Breast epithelium (tissue), 4 donors: ENCODE data around the gene ATP6V1F. TPM values are rescaled to one million over a fixed set of nuclear protein-coding genes. Genes with fewer than 3 reads are reported as not detected.

ENCODE experiments used
- DNase-seq, 2 donors: peaks; one replicate each; pipeline ENCODE4 v3.0.0-alpha.2; 2019; ENCODE audit warnings: low spot score in 2 of 2
- H3K27ac ChIP-seq, 2 donors: fragments of 200-600 bp; sonication (generic) in 1 of 2; one replicate each; pipeline ENCODE4 v1.5.1; 2016 to 2019; ENCODE audit warnings: mild to moderate bottlenecking in 1 of 2
- H3K27me3 ChIP-seq, 2 donors: fragments of 200-600 bp; sonication (generic) in 1 of 2; one replicate each; pipeline versions ENCODE4 v1.5.1 to v1.6.0; 2017 to 2019; ENCODE audit warnings: control low read depth in 1 of 2, mild to moderate bottlenecking in 1 of 2
- H3K36me3 ChIP-seq: fragments of 200-600 bp; one replicate; pipeline ENCODE4 v1.5.1; 2019
- H3K4me1 ChIP-seq, 2 donors: fragments of 200-600 bp; sonication (generic); one replicate each; pipeline ENCODE4 v1.5.1; 2016 to 2019; ENCODE audit warnings: control low read depth in 1 of 2
- H3K4me3 ChIP-seq, 3 donors: fragments of 200-600 bp; sonication (generic); 1 replicate in 2 of 3; 2 replicates in 1 of 3; pipeline ENCODE4 v1.5.1; 2016 to 2019; ENCODE audit warnings: mild to moderate bottlenecking in 3 of 3, moderate library complexity in 2 of 3
- H3K9me3 ChIP-seq, 2 donors: fragments of 200-600 bp; sonication (generic) in 1 of 2; one replicate each; pipeline ENCODE4 v1.5.1; 2016 to 2019; ENCODE audit warnings: control low read depth in 1 of 2
- CTCF ChIP-seq, 3 donors: fragments of 450-650 bp; IDR thresholded peaks; one replicate each; pipeline ENCODE4 v1.5.1; 2016 to 2017; ENCODE audit warnings: antibody characterized with exemption in 3 of 3, mild to moderate bottlenecking in 3 of 3, moderate library complexity in 3 of 3
- POLR2A ChIP-seq: fragments of 450-650 bp; IDR thresholded peaks from one replicate; pipeline ENCODE4 v1.6.1; 2016; ENCODE audit warnings: antibody characterized with exemption, mild to moderate bottlenecking, moderate library complexity
- POLR2AphosphoS5 ChIP-seq, 3 donors: sonication (generic); formaldehyde crosslinking; IDR thresholded peaks; one replicate each; pipeline ENCODE4 v1.6.1; 2017; ENCODE audit warnings: antibody characterized with exemption in 3 of 3
- intact Hi-C: fragments of 100-400 bp; cut with DNase I; formaldehyde crosslinking; loops from one replicate; pipeline ENCODE4 v1.15.1; 2023; ENCODE audit warnings: low total_unique reads
- total RNA-seq, 3 donors: library from RNA; depleted of rRNA; stranded (reverse); fragments of >200 nt; gene quantifications; one replicate each; pipeline ENCODE4 v1.1.0, GENCODE V29; 2016

ATP6V1F gene
- total RNA-seq, 3 donors from 2014 or later: 117 to 174 (median 127) TPM

GRCh38 chr7:128876586-128876977, 13.9 kb downstream of the ATP6V1F start:
- Histone ChIP-seq H3K36me3 (no peaks in the 10 kb centered on the region), H3K27me3 (no peaks in the 10 kb centered on the region), H3K4me1 (no peaks in the 10 kb centered on the region), H3K9me3 (no peaks in the 10 kb centered on the region), H3K27ac (no peak overlapping the region), H3K4me3 (no peak overlapping the region)
- no peak for DNase-seq
- TF ChIP-seq POLR2A: no peak
- TF ChIP-seq CTCF (IDR thresholded peaks at IDR 0.05): no peak
- TF ChIP-seq POLR2AphosphoS5 (IDR thresholded peaks at IDR 0.05): no peak
- intact Hi-C loops: no loop called here

GRCh38 chr7:128876978-128877755, 14.5 kb downstream of the ATP6V1F start:
- no peaks in the 10 kb centered on the region for H3K36me3 ChIP-seq
- no peak overlapping the region for H3K4me3 ChIP-seq
- no peaks in the 10 kb centered on the region for H3K4me1 ChIP-seq
- DNase-seq: no peak
- no peaks in the 10 kb centered on the region for H3K27me3 ChIP-seq
- TF ChIP-seq CTCF (IDR thresholded peaks at IDR 0.05) (no peak), POLR2A (no peak), POLR2AphosphoS5 (IDR thresholded peaks at IDR 0.05) (no peak)
- H3K27ac ChIP-seq: no peak overlapping the region
- no peaks in the 10 kb centered on the region for H3K9me3 ChIP-seq
- intact Hi-C loops: no loop called here

GRCh38 chr7:128877756-128878120, 15.1 kb downstream of the ATP6V1F start:
- intact Hi-C loops: no loop called here
- Histone ChIP-seq H3K4me1 (no peaks in the 10 kb centered on the region), H3K27me3 (no peaks in the 10 kb centered on the region), H3K36me3 (no peaks in the 10 kb centered on the region), H3K9me3 (no peaks in the 10 kb centered on the region), H3K4me3 (no peak overlapping the region), H3K27ac (no peak overlapping the region)
- TF ChIP-seq CTCF (IDR thresholded peaks at IDR 0.05) (no peak), POLR2AphosphoS5 (IDR thresholded peaks at IDR 0.05) (no peak), POLR2A (no peak)
- no peak for DNase-seq

- H3K27ac ChIP-seq: no peak overlapping the region
- no peak overlapping the region for H3K4me3 ChIP-seq
- intact Hi-C loops: no loop called here
- H3K36me3 ChIP-seq: no peaks in the 10 kb centered on the region
- H3K9me3 ChIP-seq: no peaks in the 10 kb centered on the region
- no peak for DNase-seq
- TF ChIP-seq POLR2A (no peak), POLR2AphosphoS5 (IDR thresholded peaks at IDR 0.05) (no peak), CTCF (IDR thresholded peaks at IDR 0.05) (no peak)
- H3K4me1 ChIP-seq: no peaks in the 10 kb centered on the region
- no peaks in the 10 kb centered on the region for H3K27me3 ChIP-seq
Observed at GRCh38 chr7:128878226-128879105, 15.8 kb downstream of the ATP6V1F start.

GRCh38 chr7:128879461-128879938, 16.8 kb downstream of the ATP6V1F start:
- intact Hi-C loops: no loop called here

More at GRCh38 chr7:128879461-128879938, 16.8 kb downstream of the ATP6V1F start:
- TF ChIP-seq POLR2AphosphoS5 (IDR thresholded peaks at IDR 0.05) (no peak), POLR2A (no peak), CTCF (IDR thresholded peaks at IDR 0.05) (no peak)
- Histone ChIP-seq H3K4me3 (no peak overlapping the region), H3K36me3 (no peaks in the 10 kb centered on the region), H3K27ac (no peak overlapping the region), H3K9me3 (no peaks in the 10 kb centered on the region), H3K27me3 (no peaks in the 10 kb centered on the region), H3K4me1 (no peaks in the 10 kb centered on the region)
- no peak for DNase-seq
